ENCODE measurements around the gene ANKS3. TPM values are rescaled to one million over a fixed set of nuclear protein-coding genes. Genes with fewer than 3 reads are reported as not detected.

Gene ANKS3
- total RNA-seq, 6 experiments from 2014 or later: 4.7 to 10.7 (median 7.6) TPM

DNA sequence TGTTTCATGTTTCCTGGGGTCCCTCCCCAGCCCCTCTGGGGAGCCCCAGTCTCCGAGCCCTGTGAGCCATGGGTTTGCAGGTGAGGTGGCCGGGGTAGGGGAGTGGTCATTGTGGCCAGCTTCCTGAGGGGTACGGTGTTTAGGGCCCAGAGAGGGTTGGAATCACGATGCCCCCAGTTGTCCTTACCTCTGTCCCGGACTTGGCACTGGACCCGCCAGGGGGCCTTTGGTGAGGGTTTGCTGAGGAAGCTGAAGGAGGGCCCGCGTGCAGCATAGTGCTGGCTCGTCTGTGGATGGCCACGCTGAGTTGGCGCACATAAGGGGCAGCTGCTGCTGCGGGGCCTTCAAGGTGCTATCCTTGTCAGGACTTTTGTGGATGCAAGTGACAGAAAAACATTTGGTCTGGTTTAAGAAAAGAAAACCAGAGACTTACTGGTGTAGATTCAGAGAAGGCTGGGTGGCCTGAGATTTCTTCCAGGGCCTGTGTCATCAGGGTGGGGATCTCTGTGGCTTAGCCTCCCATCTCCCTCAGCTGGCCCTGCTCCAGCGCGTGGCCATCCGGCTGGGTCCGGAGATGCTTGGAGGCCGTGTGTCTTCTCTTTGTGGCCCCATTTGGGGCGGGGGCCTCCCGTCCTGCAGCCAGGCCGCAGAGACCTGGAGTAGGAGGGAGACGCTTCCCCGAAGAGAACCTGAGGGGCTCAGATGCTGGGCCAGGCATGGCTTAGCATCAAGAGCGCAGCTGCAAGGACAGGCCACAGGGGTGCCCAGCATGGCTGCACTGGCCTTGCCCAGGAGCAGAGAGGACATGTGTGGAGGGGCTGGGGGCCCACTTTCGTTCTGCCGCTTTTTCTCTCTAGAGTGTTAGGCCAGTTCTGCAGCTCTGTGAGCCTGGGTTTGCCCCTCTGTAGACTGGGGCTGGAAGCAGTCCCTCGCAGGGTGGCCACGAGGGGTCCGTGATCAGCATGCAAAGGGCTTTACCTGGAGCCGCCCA lies 74.4 kb downstream of the ANKS3 start:
- H3K4me1 ChIP-seq: peaks cover 0 to 32% (median 20%) of the 10 kb centered on the region in 4 donors
- H3K27me3 ChIP-seq: no peaks in the 10 kb centered on the region
- no peaks in the 10 kb centered on the region for H3K9me3 ChIP-seq
- intact Hi-C loops (cut with DNase I): no loop called here
- no peak for DNase-seq
- H3K36me3 ChIP-seq: peaks cover 0 to 21% (median 7%) of the 10 kb centered on the region in 4 donors
- WGBS (ENCODE audit: insufficient coverage, low coverage, low lambda C conversion rate, missing lambda C conversion rate): 92% methylated on average over 2 of the region's 29 CpGs
- no peak overlapping the region for H3K27ac ChIP-seq
- TF ChIP-seq, protein P1, sequence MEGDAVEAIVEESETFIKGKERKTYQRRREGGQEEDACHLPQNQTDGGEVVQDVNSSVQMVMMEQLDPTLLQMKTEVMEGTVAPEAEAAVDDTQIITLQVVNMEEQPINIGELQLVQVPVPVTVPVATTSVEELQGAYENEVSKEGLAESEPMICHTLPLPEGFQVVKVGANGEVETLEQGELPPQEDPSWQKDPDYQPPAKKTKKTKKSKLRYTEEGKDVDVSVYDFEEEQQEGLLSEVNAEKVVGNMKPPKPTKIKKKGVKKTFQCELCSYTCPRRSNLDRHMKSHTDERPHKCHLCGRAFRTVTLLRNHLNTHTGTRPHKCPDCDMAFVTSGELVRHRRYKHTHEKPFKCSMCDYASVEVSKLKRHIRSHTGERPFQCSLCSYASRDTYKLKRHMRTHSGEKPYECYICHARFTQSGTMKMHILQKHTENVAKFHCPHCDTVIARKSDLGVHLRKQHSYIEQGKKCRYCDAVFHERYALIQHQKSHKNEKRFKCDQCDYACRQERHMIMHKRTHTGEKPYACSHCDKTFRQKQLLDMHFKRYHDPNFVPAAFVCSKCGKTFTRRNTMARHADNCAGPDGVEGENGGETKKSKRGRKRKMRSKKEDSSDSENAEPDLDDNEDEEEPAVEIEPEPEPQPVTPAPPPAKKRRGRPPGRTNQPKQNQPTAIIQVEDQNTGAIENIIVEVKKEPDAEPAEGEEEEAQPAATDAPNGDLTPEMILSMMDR (IDR thresholded peaks at IDR 0.05): no peak
- no peak for TF ChIP-seq POLR2A (IDR thresholded peaks at IDR 0.05)
- ATAC-seq: no peak
- H3K4me3 ChIP-seq: no peak overlapping the region

DNA sequence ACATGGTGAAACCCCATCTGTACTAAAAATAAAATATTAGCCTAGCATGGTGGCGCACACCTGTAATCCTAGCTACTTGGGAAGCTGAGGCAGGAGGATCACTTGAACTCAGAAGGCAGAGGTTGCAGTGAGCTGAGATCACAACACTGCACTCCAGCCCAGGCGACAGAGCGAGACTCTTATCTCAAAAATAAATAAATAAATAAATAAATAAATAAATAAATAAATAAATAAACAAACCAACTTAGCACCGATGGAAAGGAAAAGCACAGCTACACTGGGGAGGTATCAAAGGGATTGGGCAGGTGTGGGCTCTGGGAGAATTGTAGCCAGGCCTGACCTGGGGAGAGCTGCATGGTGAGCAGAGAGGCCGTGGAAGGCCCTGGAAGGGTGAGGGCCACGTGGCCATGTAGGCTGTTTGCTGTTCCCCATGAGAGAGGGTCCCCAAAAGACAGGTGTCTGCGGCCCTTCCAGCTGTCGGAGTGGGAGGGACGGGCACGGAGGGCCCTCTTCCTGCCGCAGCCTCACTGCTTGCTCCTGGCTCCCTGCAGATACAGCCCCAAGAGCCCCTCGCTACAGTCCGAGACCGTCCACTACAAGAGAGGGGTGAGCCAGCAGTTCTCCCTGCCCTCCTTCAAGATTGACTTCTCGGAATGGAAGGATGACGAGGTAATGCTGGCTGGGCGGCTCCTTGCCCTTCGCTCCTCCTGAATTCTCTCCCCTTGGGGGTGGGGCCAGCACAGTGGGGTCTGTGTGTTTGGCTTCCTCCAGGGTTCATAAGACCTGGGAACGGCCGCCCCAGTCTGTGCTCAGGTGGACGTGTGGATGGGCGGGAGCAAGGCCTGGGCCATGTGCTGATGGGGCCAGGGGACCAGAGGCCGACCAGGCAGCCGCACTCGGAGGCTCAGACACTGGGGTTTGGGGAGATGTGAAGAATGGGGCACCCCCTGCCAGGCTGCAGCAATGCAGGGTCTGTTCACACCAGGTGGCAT lies 77.1 kb downstream of the ANKS3 start:
- Histone ChIP-seq H3K27ac (no peak overlapping the region), H3K4me3 (no peak overlapping the region), H3K4me1 (peaks cover 0 to 36% (median 17%) of the 10 kb centered on the region in 4 donors), H3K9me3 (no peaks in the 10 kb centered on the region), H3K27me3 (no peaks in the 10 kb centered on the region), H3K36me3 (peaks cover 0 to 27% (median 7%) of the 10 kb centered on the region in 4 donors)
- intact Hi-C loops (cut with DNase I): no loop called here
- 77% methylated on average over 6 of the region's 25 CpGs for WGBS (ENCODE audit: insufficient coverage, low coverage, low lambda C conversion rate, missing lambda C conversion rate)
- ATAC-seq (no peak), DNase-seq (no peak)
- TF ChIP-seq POLR2A (IDR thresholded peaks at IDR 0.05): no peak
- TF ChIP-seq, protein P1 (IDR thresholded peaks at IDR 0.05): no peak

DNA sequence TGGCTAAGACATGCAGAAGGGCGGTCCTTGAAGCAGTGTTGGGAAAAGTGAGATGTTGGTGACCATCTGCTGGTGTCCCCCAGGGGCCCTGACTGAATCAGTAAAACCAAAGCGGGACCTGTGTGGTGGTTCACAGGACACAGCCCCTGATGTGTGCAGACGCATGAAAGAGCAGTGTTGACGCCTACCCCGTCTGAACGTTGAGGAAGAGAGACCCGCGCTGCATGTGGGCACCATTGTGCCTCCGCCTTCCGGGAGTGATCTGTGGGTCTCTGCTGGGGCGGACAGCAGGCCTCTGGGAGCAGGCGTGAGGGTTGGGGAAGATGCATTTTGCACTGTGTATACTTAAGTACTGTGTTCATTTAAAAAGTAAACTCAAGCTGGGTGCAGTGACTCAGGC lies 77.8 kb downstream of the ANKS3 start:
- no peak for TF ChIP-seq POLR2A (IDR thresholded peaks at IDR 0.05)
- TF ChIP-seq, protein P1 (IDR thresholded peaks at IDR 0.05): no peak
- Histone ChIP-seq H3K36me3 (peaks cover 0 to 27% (median 7%) of the 10 kb centered on the region in 4 donors), H3K4me1 (peaks cover 0 to 36% (median 17%) of the 10 kb centered on the region in 4 donors), H3K4me3 (no peak overlapping the region), H3K27me3 (no peaks in the 10 kb centered on the region), H3K27ac (no peak overlapping the region), H3K9me3 (no peaks in the 10 kb centered on the region)
- no peak for ATAC-seq
- DNase-seq: no peak
- intact Hi-C loops (cut with DNase I): no loop called here
- 96% methylated on average over 9 of the region's 12 CpGs for WGBS (ENCODE audit: insufficient coverage, low coverage, low lambda C conversion rate, missing lambda C conversion rate)

DNA sequence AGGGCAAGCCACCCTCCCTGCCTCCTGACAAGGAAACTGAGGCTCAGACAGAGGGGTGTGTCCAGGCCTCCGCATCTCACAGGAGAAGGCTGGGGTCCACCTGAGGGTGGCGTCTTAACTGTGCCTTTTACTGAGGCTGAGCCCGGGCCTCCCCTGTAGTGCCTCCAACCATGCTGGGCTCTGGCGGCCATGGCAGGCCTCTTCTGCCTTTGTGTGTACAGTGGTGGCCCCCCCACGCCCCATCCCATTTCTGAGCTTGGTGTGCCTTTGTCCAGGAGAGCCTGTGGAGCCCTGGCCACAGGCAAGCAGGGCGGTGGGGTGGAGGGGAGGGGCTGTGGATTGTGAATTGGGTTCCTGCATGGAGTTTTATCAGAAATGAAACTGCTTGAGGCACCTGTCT lies 78.3 kb downstream of the ANKS3 start:
- Histone ChIP-seq H3K4me3 (no peak overlapping the region), H3K27me3 (no peaks in the 10 kb centered on the region), H3K9me3 (no peaks in the 10 kb centered on the region), H3K36me3 (peaks cover 0 to 27% (median 7%) of the 10 kb centered on the region in 4 donors), H3K27ac (no peak overlapping the region), H3K4me1 (peaks cover 0 to 35% (median 18%) of the 10 kb centered on the region in 4 donors)
- ATAC-seq: no peak
- TF ChIP-seq, protein P1 (IDR thresholded peaks at IDR 0.05): no peak
- no peak for TF ChIP-seq POLR2A (IDR thresholded peaks at IDR 0.05)
- DNase-seq: no peak
- 96% methylated on average over 3 of the region's 6 CpGs for WGBS (ENCODE audit: insufficient coverage, low coverage, low lambda C conversion rate, missing lambda C conversion rate)
- intact Hi-C loops (cut with DNase I): no loop called here

Measured in right lobe of liver (tissue), 6 donors.